HG03196 (cell line): ENCODE measurements around the gene PFN3.

Experiments
- ATAC-seq: cut with Tn5 transposase; IDR thresholded peaks from one replicate; pipeline ENCODE4 v1.9.1; 2021; ENCODE audit not compliant: unreplicated experiment

The PFN3 gene

DNA sequence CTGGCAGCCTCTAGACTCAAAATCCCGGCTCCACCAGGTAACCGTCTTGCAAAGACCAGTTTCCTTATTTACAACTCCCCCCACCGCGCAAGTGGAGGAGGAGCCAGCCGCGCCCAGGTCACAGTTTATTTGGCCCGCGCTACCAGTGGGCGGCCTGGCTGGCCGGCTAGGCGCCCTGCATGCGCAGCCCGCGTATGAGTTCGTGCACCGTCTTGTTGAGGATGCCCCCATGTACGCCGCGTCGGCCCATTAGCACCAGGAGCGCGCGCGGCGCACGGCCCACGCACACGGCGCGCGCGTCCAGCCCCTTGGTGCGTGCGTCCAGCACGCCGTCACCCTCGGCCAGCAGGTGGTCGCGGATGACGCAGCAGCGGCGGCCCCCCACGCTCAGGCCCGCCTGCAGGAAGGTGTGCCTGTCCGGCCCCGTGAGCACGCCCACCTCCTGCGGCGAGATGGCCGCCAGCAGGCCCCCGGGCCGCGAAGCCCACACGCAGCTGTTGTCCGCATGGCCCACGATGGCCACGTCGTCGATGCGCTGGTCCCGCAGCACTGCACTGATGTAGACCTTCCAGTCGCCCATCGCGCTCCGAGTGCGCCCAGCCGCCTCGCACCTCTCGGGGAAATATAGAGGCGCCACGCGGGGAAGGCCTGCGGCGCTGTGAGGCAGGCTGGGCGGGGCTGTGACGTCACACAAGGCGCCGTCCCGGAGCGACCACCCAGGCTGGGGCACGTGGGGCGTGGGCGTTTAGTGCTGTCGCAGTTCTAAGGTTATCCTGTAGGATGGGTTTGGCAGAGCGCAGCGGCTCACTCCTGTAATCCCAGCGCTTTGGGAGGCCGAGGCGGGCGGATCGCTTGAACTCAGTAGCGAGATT, at the start of gene PFN3:
PFN3 (minus strand) TSS at position 665 of the 872 bp plus-strand sequence; CDS start at position 580, 85 bp downstream.
- ATAC-seq: no peak

DNA sequence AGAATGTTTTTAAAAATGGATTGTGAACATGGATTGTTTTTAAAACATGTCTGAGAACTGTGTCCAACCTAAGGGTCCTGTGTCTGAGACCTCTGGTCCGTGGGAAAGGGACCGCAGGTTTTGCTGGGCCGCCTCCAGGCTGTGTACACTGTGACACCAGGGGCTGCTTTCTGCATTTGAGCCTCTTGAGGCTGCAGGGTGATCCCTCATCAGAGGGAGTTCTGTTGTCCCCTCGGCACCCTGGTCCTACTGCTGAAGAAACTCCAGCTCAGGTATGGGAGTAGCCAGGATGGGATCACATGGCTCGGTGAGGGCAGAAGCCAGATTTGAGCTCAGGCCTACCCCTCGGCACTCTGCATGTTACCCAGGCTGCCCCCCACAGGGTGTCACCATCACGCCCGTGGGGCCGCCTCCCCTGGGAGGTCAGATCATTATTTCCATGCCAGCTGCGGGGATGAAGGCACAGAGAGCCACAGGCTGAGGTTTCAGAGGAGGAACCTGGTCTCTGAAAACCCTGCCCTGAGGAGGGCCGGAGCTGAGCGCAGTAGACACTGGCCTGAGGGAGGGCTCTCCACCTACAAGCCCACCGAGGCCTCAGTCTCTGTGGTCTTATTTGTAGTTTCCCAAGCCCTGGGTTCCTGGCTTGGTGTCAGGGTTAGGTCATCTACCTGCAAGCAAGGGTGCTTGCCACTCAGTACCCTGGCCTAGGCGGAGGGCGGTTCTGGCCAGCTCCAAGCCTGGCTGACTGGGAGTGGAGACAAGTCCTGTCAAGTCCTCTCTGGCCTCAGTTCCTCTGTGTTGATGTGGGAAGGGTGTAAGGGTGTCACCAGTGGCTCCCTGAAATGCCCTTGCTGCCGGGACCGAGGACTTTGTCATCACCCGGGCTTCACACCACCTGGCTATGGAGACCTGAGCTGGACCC, 48.9 kb upstream of the PFN3 start:
- ATAC-seq: no peak

GRCh38 chr5:177448244-177448950, 47.9 kb upstream of the PFN3 start:
- no peak for ATAC-seq

DNA sequence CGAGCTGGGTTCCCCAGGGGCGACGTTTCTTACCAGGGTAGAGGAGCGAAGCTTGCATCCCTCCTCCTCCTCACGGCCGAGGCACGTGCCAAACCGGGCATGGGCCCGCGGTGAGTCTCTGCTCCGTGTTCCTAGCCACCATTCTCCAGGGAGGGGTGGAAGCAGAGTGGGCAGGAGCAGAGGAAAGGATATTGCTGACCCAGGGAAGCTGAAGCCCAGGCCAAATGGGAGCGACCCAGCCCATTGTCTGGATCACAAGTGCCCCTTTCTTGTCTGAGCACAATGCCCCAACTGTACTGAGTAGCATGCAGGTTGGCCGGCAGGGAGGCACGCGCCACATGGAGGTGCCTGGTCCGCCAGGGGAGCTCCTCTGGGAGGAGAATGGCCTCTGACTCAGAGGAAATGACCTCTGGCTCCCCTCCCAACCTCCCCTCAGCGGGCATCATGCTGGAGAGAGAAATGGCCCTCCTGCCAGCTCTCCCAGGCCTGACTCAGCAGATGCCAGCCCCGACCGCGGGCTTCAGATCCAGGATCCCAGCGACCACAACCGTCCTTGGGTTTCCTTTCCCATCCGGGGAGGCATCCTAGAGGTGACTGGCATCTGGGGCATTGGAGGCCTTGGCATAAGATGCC, 47.3 kb upstream of the PFN3 start:
- ATAC-seq: no peak

DNA sequence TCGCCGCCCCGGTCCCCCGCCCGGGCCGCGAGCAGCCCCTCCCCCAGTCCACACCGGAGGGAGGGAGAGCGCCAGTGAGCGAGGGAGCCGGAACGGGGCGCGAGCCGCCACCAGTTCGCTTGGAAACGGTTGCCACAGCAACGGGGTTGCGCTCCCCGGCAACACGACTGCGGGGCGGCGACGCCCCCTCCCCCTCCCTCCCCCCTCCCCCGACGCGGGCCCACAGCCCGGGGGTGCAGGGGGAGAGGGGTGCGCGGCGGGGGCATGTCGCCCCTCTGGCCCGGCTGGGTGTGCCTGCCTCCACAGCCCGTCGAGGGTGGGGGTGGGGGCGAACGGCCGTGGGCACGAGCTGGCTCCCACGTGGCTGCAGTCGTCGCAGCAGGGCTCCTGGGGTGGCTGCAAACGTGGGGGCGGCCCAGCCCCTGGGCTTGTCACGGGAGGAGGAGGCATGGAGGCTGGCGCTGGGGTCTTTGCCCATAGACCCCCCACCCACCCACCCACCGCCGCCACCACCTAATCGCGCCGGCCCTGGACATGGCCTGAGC, 46.7 kb upstream of the PFN3 start:
- peak; percentile 31 for ATAC-seq

DNA sequence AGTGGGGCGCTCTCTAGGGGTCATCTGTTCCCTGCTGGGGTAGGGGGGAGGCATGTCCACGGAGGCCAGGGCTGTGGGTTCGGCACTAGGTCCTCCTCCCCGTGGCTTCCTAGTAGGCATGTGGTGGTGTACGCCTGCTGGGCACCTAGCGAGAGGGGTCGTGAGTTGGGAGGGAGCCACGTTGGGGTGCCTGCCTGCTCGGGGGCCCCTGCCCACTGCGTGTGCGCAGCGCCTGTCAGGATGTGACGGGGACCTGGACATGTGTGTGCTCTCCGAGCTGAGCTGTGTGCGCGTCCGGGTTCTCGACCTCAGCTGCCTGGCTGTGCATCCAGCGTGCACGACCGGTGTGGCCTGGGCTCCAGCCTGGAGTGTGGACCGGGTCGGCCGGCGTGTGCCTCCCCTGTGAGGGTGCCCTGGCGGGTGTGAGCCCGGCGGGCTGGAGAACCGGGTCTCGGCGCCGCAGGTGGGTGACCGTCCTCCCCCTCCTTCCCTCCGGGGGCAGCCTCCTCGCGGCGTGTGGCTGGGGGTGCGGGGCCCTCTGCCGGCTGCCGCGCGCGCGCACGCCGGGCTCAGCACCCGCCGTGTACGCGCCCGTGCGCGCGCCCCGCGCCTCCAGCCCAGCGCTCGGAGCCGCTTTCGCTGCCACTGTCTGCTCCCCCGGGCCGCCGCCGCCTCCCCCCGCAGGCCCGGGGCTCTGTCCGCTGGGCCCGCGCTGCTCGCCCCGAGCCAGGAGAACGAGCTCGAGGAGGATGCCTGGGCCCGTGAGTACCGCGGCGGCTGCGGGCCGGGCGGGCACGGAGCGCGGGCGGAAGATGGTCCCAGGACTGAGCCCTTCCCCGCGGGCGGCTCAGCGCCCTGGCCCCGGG, 46.0 kb upstream of the PFN3 start, which contains the start of gene PRR7:
PRR7 (plus strand) TSS at position 615 of the 866 bp plus-strand sequence. CDS start 8,254 bp downstream, outside the sequence.
- peak; percentile 44 for ATAC-seq

DNA sequence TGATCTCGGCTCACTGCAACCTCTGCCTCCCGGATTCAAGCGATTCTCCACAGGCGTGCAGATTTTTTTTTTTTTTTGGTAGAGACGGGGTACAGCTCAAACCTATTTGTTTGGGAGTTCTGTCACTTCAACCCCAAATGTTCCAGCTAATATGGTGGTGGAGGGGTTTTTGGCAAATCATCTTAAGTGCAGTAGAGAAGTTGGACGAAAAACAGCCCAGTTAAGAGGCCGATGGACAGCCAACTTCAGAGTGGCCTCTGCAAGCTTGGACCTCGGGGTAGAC, 45.4 kb upstream of the PFN3 start:
- no peak for ATAC-seq

DNA sequence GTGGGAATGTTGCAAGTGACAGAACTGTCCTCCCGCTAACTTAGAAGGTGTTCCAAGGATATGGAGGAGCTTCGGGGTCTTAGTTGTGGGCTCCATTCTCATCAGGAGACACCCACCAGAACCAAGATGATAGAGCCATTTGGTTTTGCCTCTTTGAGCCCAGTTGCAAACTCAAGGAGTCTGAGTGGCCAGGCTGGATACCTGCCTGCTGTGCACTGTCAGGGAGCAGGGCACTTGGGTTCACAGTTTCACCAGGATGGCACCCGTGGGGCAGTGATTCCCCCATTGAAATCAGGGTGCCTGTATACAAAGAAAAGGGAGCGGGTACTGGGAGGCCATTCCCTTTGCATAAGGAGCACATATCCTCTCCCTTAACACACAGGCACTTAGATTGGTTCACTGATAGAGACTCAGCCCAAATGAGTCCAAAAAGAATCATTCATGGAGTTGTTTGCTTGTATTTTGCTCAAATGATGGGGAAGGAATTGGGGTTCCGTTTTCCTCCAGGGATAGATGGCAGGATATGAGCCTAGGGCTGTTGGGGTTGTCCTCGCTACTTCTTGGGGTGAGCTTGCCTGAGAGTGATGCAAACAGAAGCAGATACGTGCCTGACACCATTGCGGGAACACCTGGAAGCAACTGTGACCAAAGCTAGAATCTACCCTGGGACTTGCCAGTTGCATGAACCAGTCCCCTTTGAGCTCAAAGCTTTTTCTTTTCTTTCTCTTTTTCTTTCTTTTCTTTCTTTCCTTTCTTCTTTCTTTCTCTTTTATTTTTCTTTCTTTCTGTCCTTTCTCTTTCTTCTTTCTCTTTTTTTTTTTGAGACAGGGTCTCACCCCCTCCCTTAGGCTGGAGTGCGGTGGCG, 44.8 kb upstream of the PFN3 start:
- ATAC-seq: no peak

DNA sequence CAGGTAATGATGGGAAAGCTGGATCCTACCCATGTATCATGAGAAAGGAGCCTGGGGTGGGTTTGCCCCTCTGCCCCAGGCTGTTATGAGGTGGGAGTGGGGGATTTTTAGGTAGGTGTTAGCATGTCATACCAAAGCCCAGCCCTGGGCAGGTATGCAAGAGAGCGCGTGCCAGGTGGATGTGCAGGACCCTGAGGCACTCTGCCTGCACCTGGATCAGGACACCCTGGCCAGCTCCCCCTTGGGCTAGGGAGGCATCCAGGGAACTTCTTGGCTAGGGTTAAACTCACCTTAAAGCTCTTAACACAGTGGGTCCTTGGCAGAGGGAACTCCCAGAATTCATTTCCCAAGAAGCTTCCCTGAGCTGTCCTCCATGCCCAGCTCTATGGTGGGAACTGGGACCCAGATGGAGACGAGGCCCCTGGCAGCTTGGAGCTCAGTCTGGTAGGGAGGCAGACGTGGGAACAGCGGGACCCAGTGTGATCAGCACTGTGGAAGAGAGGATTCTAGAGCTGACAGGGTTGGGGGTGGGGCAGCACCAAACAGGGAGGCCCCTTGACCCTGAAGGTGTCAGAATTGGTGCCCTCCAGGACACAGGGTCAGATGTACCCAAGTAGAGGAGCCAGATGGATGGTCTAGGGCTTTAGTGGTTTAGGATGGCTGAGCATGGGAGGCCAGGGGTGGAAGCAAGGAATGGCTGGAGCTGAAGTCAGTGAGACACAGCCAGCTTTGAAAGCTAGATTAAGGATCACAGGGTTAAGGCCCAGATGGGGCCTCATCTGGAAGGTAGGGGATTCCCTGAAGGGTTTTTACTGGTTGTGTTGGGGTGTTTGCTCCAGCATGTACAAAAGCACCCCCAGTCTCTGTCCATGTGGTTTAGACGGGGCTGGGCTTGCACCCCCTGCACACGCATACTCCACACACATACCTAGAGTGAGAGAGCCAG, 43.9 kb upstream of the PFN3 start:
- ATAC-seq: no peak

GRCh38 chr5:177443144-177443983, 42.9 kb upstream of the PFN3 start:
- ATAC-seq: no peak

DNA sequence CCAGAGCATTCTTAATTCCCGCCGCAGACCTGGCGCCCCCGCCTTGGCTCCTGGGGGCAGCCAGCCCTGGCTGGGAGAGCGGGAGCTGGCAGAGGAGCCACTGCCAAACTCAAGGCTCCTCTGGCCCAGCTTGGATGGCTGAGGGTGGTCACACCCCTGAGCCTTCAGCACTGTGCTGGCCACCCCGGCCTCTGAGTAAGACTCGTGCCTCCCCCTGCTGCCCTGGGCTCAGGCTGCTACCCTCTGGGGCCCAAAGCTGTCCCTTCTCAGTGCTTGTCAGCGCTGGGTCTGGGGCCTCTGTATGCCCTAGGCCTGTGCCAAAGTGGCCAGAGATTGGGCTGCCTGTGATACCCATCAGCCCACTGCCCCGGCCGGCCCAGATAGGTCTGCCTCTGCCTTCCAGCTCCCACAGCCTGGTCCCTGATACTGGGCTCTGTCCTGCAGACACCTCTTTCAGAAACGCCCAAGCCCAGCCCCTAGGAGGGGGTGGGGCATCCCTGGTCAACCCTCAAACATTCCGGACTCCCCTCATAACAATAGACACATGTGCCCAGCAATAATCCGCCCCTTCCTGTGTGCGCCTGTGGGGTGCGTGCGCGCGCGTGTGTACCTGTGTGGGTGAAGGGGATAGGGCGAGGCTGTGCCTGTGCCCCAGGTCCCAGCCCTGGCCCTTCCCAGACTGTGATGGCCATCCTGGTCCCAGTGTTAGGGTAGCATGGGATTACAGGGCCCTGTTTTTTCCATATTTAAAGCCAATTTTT, 41.8 kb upstream of the PFN3 start:
- ATAC-seq: no peak

DNA sequence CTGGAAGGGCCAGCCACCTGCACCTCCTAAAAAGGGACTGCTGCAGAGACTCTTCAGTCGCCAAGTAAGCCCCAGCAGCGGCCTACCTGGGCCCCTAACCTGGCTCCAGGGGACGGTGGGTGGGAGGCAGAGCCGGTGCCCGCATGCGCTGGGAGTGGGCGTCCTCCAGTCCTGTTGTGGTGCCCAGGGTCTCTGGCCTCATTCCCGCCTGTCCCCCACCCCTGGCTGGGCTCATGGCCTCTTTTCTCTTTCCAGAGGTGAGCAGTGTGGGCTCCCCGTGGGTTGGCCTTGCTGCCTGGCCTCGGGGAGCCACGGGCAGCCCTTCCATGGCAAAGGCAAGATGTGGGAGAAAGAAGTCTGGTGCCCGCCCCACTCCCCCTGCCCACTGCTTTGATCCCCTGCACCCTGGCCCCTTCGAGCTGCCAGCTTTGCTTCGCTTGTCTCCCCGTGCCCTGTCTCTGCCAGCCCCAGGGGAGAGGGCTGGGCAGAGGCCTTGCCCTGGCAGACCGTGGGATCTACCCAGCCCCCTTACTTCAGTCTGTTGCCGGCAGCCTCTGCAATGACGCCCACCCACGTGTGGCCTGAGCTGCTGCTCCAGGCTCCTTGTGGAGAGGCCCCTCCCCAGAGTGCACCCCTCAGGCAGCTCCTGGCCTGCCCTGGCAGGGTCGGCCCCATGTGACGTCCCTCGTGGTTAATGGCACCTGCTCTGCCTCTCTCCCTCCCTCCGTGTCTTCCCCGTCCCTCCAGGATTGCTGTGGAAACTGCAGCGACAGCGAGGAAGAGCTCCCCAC, 40.7 kb upstream of the PFN3 start:
- ATAC-seq: no peak

DNA sequence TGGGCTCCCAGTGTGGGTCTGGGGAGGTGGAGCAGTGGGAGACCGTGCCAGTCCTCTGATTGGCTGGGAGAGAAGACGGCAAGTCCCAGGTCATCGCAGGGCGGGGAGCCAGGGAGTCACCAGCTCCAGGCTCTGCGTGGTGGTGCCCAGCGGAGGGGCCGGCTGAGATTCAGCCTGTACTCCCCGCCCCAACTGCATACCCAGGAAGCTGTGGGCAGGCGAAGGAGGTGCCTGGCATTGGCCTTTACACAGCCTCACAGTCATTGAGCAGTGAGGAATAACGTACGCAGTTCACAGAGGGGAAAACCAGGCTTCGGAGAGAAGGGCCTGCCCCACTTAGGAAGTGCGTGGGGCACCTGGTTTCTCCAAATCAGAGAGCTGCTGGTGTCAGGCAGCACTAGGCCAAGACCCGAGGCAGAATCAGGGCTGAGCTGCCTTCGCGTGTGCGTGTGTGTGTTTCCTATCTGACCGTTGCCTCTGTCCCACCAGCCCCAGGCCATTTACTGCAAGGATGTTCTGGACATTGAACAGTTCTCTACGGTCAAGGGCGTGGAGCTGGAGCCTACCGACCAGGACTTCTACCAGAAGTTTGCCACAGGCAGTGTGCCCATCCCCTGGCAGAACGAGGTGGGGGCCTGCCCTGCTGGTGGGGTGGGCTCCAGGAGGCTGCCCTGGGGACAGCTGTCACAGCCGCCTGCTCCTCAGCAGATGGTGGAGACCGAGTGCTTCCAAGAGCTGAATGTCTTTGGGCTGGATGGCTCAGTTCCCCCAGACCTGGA, 39.9 kb upstream of the PFN3 start:
- ATAC-seq: no peak

DNA sequence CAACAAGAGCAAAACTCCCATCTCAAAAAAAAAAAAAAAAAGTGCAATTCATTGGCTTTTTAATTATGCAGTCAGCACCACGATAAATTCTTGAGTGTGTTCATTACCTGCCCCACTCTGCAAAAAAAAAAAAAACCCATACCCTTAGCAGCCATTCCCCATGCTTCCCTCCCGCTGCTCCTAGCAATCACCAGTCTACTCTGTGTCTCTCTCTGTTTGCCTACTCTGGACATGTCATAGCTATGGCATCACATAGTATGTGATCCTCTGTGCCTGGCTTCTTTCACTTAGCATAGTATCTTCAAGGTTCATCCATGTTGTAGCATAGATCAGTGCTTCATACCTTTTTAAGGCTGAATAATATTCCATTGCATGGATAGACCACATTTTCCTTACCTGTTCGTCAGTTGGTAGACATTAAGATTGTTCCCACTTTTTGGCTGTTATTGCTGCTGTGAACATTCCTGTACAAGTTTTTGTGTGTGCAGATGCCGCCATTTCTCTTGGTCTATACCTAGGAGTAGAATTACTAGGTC, 39.1 kb upstream of the PFN3 start:
- no peak for ATAC-seq
